Thyroid gland (tissue), 4 donors: Measurements from ENCODE around the gene EDNRA.

Source experiments
- CTCF ChIP-seq, 6 experiments: fragments of 200-600 bp in 3 of 6; fragments of 450-650 bp in 3 of 6; sonication (generic) in 3 of 6; IDR thresholded peaks; one replicate each; pipeline ENCODE4 v1.5.1; 2016 to 2019; ENCODE audit warnings: antibody characterized with exemption in 6 of 6, mild to moderate bottlenecking in 2 of 6, inconsistent platforms in 1 of 6, moderate library complexity in 1 of 6
- POLR2A ChIP-seq, 2 donors: fragments of 450-650 bp; IDR thresholded peaks; one replicate each; pipeline ENCODE4 v1.6.1; 2017; ENCODE audit warnings: antibody characterized with exemption in 2 of 2, mild to moderate bottlenecking in 2 of 2, moderate library complexity in 1 of 2

GRCh38 chr4:147543034-147543433, 62.1 kb downstream of the EDNRA start:
- TF ChIP-seq POLR2A (IDR thresholded peaks at IDR 0.05) (no peak), CTCF (IDR thresholded peaks at IDR 0.05) (no peak)
